H1 (cell line): ENCODE data around the gene DENND5B. TPM values are rescaled to one million over a fixed set of nuclear protein-coding genes. Genes with fewer than 3 reads are reported as not detected.

Experiments
- CTCF ChIA-PET: fragments of 300-600 bp; sonication (Branson Sonifier 250); formaldehyde crosslinking; loops from one replicate; lab custom pipeline; 2021; ENCODE audit not compliant: partially characterized antibody; lab: Charles Lee
- POLR2A ChIA-PET: fragments of 300-600 bp; sonication (Branson Sonifier 250); formaldehyde crosslinking; loops from one replicate; lab custom pipeline; 2021; ENCODE audit warnings: inconsistent platforms; ENCODE audit not compliant: partially characterized antibody; lab: Charles Lee
- DNase-seq, 2 experiments: peaks; one replicate each; pipeline versions ENCODE4 v3.0.0 to v3.0.0-alpha.2; 2010 to 2022; ENCODE audit warnings: low spot score in 2 of 2, low read depth in 1 of 2, mixed read lengths in 1 of 2
- FAIRE-seq: peaks from 2 replicates; lab custom pipeline; 2011; peaks lifted over from hg19 to GRCh38; lab: Jason Lieb, UNC
- H2AFZ ChIP-seq: 2 replicates; pipeline ENCODE4 v1.8.1; 2012; ENCODE audit warnings: low read length, inconsistent platforms
- H2AK5ac ChIP-seq: 2 replicates; pipeline ENCODE4 v1.6.1; 2013; ENCODE audit warnings: low read depth, low read length
- H2BK120ac ChIP-seq: replicated peaks from 2 replicates; pipeline ENCODE3; 2013; ENCODE audit warnings: low read depth, low read length, inconsistent platforms
- H2BK12ac ChIP-seq: 2 replicates; pipeline ENCODE4 v1.6.1; 2013; ENCODE audit warnings: low read depth, low read length
- H2BK15ac ChIP-seq: 2 replicates; pipeline ENCODE4 v1.6.1; 2013; ENCODE audit warnings: low read length
- H2BK20ac ChIP-seq: 2 replicates; pipeline ENCODE4 v1.6.1; 2013; ENCODE audit warnings: low read length
- H2BK5ac ChIP-seq: 2 replicates; pipeline ENCODE4 v1.6.1; 2013; ENCODE audit warnings: low read depth, low read length
- H3K14ac ChIP-seq: 2 replicates; pipeline ENCODE4 v1.6.1; 2013; ENCODE audit warnings: inconsistent platforms; ENCODE audit not compliant: insufficient read length
- H3K18ac ChIP-seq: 2 replicates; pipeline ENCODE4 v1.6.1; 2013; ENCODE audit warnings: low read length; ENCODE audit errors: extremely low read depth
- H3K23ac ChIP-seq: 2 replicates; pipeline ENCODE4 v1.6.1; 2013; ENCODE audit warnings: inconsistent platforms; ENCODE audit not compliant: insufficient read length
- H3K23me2 ChIP-seq: 2 replicates; pipeline ENCODE4 v1.6.1; 2013; ENCODE audit warnings: low read depth, low read length
- H3K27ac ChIP-seq: 2 replicates; pipeline ENCODE4 v1.6.1; 2011; ENCODE audit warnings: low read depth, low read length, inconsistent platforms
- H3K27me3 ChIP-seq, 4 experiments: replicated peaks in 1 of 4; 1 replicate in 1 of 4; 2 replicates in 3 of 4; pipeline versions ENCODE4 v1.6.1 to v1.8.1; 2011 to 2013; ENCODE audit warnings: low read length in 3 of 4, mild to moderate bottlenecking in 3 of 4, inconsistent platforms in 2 of 4, mixed read lengths in 2 of 4, moderate library complexity in 1 of 4; ENCODE audit not compliant: control insufficient read depth in 3 of 4, insufficient read depth in 3 of 4; ENCODE audit errors: extremely low read depth in 1 of 4
- H3K36me3 ChIP-seq, 4 experiments: 2 replicates each; pipeline versions ENCODE4 v1.6.1 to v1.8.1; 2011 to 2013; ENCODE audit warnings: mild to moderate bottlenecking in 4 of 4, low read length in 3 of 4, moderate library complexity in 2 of 4, control low read depth in 1 of 4, inconsistent platforms in 1 of 4; ENCODE audit not compliant: insufficient read depth in 4 of 4, control insufficient read depth in 2 of 4
- H3K4ac ChIP-seq: replicated peaks from 2 replicates; pipeline ENCODE3; 2013; ENCODE audit warnings: low read length, low read depth, mixed read lengths, inconsistent platforms; ENCODE audit not compliant: insufficient read length
- H3K4me1 ChIP-seq, 4 experiments: replicated peaks in 1 of 4; 1 replicate in 1 of 4; 2 replicates in 3 of 4; pipeline versions ENCODE4 v1.6.1 to v1.8.1; 2011 to 2013; ENCODE audit warnings: low read length in 3 of 4, inconsistent platforms in 2 of 4, mixed read lengths in 1 of 4; ENCODE audit not compliant: insufficient read depth in 4 of 4, control insufficient read depth in 3 of 4
- H3K4me2 ChIP-seq, 2 experiments: 2 replicates each; pipeline versions ENCODE4 v1.6.1 to v1.8.1; 2011 to 2013; ENCODE audit warnings: low read depth in 2 of 2, low read length in 2 of 2, control low read depth in 1 of 2, inconsistent platforms in 1 of 2, mild to moderate bottlenecking in 1 of 2; ENCODE audit not compliant: insufficient read depth in 1 of 2
- H3K4me3 ChIP-seq, 4 experiments: fragments of 200-600, 300-600 bp in 1 of 4; sonication (generic), shearing (Covaris generic), sonication (Bioruptor Twin) in 1 of 4; 2 replicates each; pipeline versions ENCODE4 v1.5.1 to v1.8.1; 2011 to 2016; ENCODE audit warnings: low read length in 4 of 4, low read depth in 3 of 4, control low read depth in 2 of 4, inconsistent platforms in 2 of 4, mild to moderate bottlenecking in 2 of 4, mixed read lengths in 1 of 4, moderate library complexity in 1 of 4; ENCODE audit not compliant: insufficient read depth in 2 of 4; ENCODE audit errors: extremely low read depth in 1 of 4
- H3K56ac ChIP-seq: replicated peaks from 2 replicates; pipeline ENCODE3; 2013; ENCODE audit warnings: low read depth, mild to moderate bottlenecking, mixed read lengths, low read length, inconsistent platforms; ENCODE audit not compliant: insufficient read length
- H3K79me1 ChIP-seq: 2 replicates; pipeline ENCODE4 v1.6.1; 2013; ENCODE audit warnings: low read depth, low read length, control low read depth
- H3K79me2 ChIP-seq, 2 experiments: 2 replicates each; pipeline versions ENCODE4 v1.6.1 to v1.8.1; 2012 to 2013; ENCODE audit warnings: low read length in 2 of 2, mild to moderate bottlenecking in 2 of 2, inconsistent platforms in 1 of 2; ENCODE audit not compliant: insufficient read depth in 2 of 2, control insufficient read depth in 1 of 2
- H3K9ac ChIP-seq, 4 experiments: replicated peaks in 1 of 4; 1 replicate in 1 of 4; 2 replicates in 3 of 4; pipeline versions ENCODE4 v1.6.1 to v1.8.1; 2011 to 2013; ENCODE audit warnings: low read depth in 3 of 4, low read length in 3 of 4, control low read depth in 2 of 4, mild to moderate bottlenecking in 2 of 4, moderate library complexity in 2 of 4, inconsistent platforms in 1 of 4; ENCODE audit errors: extremely low read depth in 1 of 4
- H3K9me3 ChIP-seq, 2 experiments: 2 replicates each; pipeline versions ENCODE4 v1.6.1 to v1.8.1; 2012 to 2013; ENCODE audit warnings: mild to moderate bottlenecking in 2 of 2, moderate library complexity in 2 of 2, control low read depth in 1 of 2, inconsistent platforms in 1 of 2, low read depth in 1 of 2, low read length in 1 of 2, mixed read lengths in 1 of 2; ENCODE audit not compliant: insufficient read depth in 2 of 2
- H4K20me1 ChIP-seq, 2 experiments: replicated peaks in 1 of 2; 2 replicates each; pipeline versions ENCODE3 to v1.8.1; 2011 to 2013; ENCODE audit warnings: inconsistent platforms in 2 of 2, low read length in 2 of 2, mild to moderate bottlenecking in 1 of 2; ENCODE audit not compliant: insufficient read depth in 2 of 2, control insufficient read depth in 1 of 2
- H4K5ac ChIP-seq: 2 replicates; pipeline ENCODE4 v1.6.1; 2013; ENCODE audit warnings: low read length, low read depth, mixed read lengths, inconsistent platforms; ENCODE audit not compliant: insufficient read length
- H4K8ac ChIP-seq: 2 replicates; pipeline ENCODE4 v1.8.0; 2013; ENCODE audit warnings: mild to moderate bottlenecking, moderate library complexity, low read length, inconsistent platforms; ENCODE audit not compliant: insufficient read depth; ENCODE audit errors: extremely low read depth
- H4K91ac ChIP-seq: replicated peaks from 2 replicates; pipeline ENCODE3; 2013; ENCODE audit warnings: low read length, mixed read lengths, inconsistent platforms; ENCODE audit not compliant: insufficient read length
- BACH1 ChIP-seq: IDR thresholded peaks from 2 replicates; pipeline ENCODE4 v1.6.1; 2012; ENCODE audit warnings: low read length, improper control_type of control experiment
- CBX5 ChIP-seq: fragments of 300-800, 300-1000 bp; sonication (generic); IDR thresholded peaks from 2 replicates; pipeline ENCODE4 v1.7.1; 2016; ENCODE audit warnings: antibody characterized with exemption, low read length, low read depth
- CEBPB ChIP-seq: IDR thresholded peaks from 2 replicates; pipeline ENCODE4 v1.6.1; 2012; ENCODE audit warnings: low read depth, low read length
- CHD1 ChIP-seq: IDR thresholded peaks from 2 replicates; pipeline ENCODE4 v1.6.1; 2012; ENCODE audit warnings: low read depth, low read length, improper control_type of control experiment
- EGR1 ChIP-seq: IDR thresholded peaks from 2 replicates; pipeline ENCODE4 v1.6.1; 2011; ENCODE audit warnings: low read depth, low read length, borderline replicate concordance
- EP300 ChIP-seq, 2 experiments: IDR thresholded peaks; 1 replicate in 1 of 2; 2 replicates in 1 of 2; pipeline ENCODE4 v1.6.1; 2011 to 2012; ENCODE audit warnings: low read depth in 2 of 2, low read length in 2 of 2, mild to moderate bottlenecking in 2 of 2, borderline replicate concordance in 1 of 2, inconsistent platforms in 1 of 2, moderate library complexity in 1 of 2
- RBBP5 ChIP-seq: IDR thresholded peaks from 2 replicates; pipeline ENCODE4 v1.7.1; 2012; ENCODE audit warnings: low read depth, mild to moderate bottlenecking, inconsistent platforms, low read length, moderate library complexity, borderline replicate concordance
- SP1 ChIP-seq: IDR thresholded peaks from 2 replicates; pipeline ENCODE4 v1.6.1; 2011; ENCODE audit warnings: low read depth, low read length
- SP2 ChIP-seq: IDR thresholded peaks from 2 replicates; pipeline ENCODE4 v1.6.1; 2012; ENCODE audit warnings: mild to moderate bottlenecking, low read length, inconsistent platforms
- USF2 ChIP-seq: IDR thresholded peaks from 2 replicates; pipeline ENCODE4 v1.6.1; 2011; ENCODE audit warnings: low read length, improper control_type of control experiment
- WGBS, 2 experiments: shearing (Covaris generic) in 1 of 2; methylation state at CpG; one replicate each; pipeline versions ENCODE4 v1.1.6 to v1.1.7; 2013 to 2015; ENCODE audit warnings: low lambda C conversion rate in 2 of 2, mixed read lengths in 2 of 2, inconsistent platforms in 1 of 2, low coverage in 1 of 2, missing lambda C conversion rate in 1 of 2; ENCODE audit not compliant: insufficient replicate concordance in 2 of 2, insufficient coverage in 1 of 2, insufficient read length in 1 of 2; ENCODE audit errors: extremely low coverage in 1 of 2, missing lambda C conversion rate in 1 of 2; 5-methylcytosine and 5-hydroxymethylcytosine counted together
- polyA plus RNA-seq, 7 experiments: library from polyadenylated mRNA; depleted of rRNA in 3 of 7; stranded (reverse) in 5 of 7; unstranded in 2 of 7; fragments of >200 nt in 5 of 7; fragments of 200-250 nt in 2 of 7; gene quantifications; 1 replicate in 5 of 7; 2 replicates in 1 of 7; 4 replicates in 1 of 7; pipeline versions ENCODE4 v1.2.1 to v1.2.3, GENCODE V29; 2011 to 2013; ENCODE audit warnings: missing spikeins in 2 of 7, mixed read lengths in 2 of 7
- total RNA-seq: library from RNA; stranded (reverse); fragmentation: NEBNext Ultra II Directional; extraction: Animal tissue kit (Norgen Biotek cat#: 25700); gene quantifications from 2 replicates; pipeline ENCODE4 v1.2.1, GENCODE V29; 2021

The DENND5B gene
- total and polyA plus RNA-seq, 2 of the 8 experiments (the other 6 are each of a cell fraction or from before 2014, with no cell fraction given): 13.4 to 20.2 TPM

- no peak overlapping the region for H2AFZ ChIP-seq
- H3K56ac ChIP-seq: no peak overlapping the region
- H4K5ac ChIP-seq: no peak overlapping the region
- no peaks in the 10 kb centered on the region for H3K36me3 ChIP-seq
- H3K79me1 ChIP-seq: no peaks in the 10 kb centered on the region
- H3K14ac ChIP-seq: no peak overlapping the region
- FAIRE-seq: no peak
- CTCF ChIA-PET: no interaction called here
- H3K4ac ChIP-seq: no peak overlapping the region
- H3K9me3 ChIP-seq: no peaks in the 10 kb centered on the region
- no peak overlapping the region for H3K27ac ChIP-seq
- no peak overlapping the region for H4K8ac ChIP-seq
- peaks cover 0 to 9% (median 0%) of the 10 kb centered on the region in 4 experiments; a peak in 3 of 7 replicates for H3K4me1 ChIP-seq
- H2BK120ac ChIP-seq: no peak overlapping the region
- DNase-seq: no peak
- 89% methylated on average over 7 of the region's 7 CpGs; no CpG with 5 or more reads in 1 of the 2 experiments for WGBS, 2 experiments
- H2BK12ac ChIP-seq: no peak overlapping the region
- H3K9ac ChIP-seq: no peak overlapping the region
- H3K18ac ChIP-seq: no peak overlapping the region
- H2BK20ac ChIP-seq: no peak overlapping the region
- POLR2A ChIA-PET: no interaction called here
- no peak overlapping the region for H3K4me3 ChIP-seq
- H3K23ac ChIP-seq: no peak overlapping the region
- peaks cover 0 to 10% of the 10 kb centered on the region in 2 experiments; a peak in 3 of 4 replicates for H3K79me2 ChIP-seq
- H3K23me2 ChIP-seq: no peaks in the 10 kb centered on the region
- TF ChIP-seq RBBP5: no peak
- no peak for TF ChIP-seq CEBPB
- no peak for TF ChIP-seq SP1
- no peak for TF ChIP-seq BACH1
- TF ChIP-seq SP2: no peak
- no peak for TF ChIP-seq CBX5
- no peak for TF ChIP-seq CHD1
- TF ChIP-seq EP300 (IDR thresholded peaks at IDR 0.05; ENCODE audit: borderline replicate concordance in 1 of 2, low read depth in 2 of 2, low read length in 2 of 2): no peak
- no peak for TF ChIP-seq EGR1
- no peak for TF ChIP-seq USF2
- TF ChIP-seq, all 59 proteins: peak for 0
- Histone ChIP-seq H2BK15ac (no peak overlapping the region), H3K4me2 (no peak overlapping the region), H2AK5ac (no peak overlapping the region), H2BK5ac (no peak overlapping the region), H4K20me1 (no peaks in the 10 kb centered on the region), H3K27me3 (no peaks in the 10 kb centered on the region), H4K91ac (no peak overlapping the region)
Observed at GRCh38 chr12:31528095-31528494, 62.8 kb downstream of the DENND5B start.
